Measurements from ENCODE around the gene BTG1.

- TF ChIP-seq, protein P1, sequence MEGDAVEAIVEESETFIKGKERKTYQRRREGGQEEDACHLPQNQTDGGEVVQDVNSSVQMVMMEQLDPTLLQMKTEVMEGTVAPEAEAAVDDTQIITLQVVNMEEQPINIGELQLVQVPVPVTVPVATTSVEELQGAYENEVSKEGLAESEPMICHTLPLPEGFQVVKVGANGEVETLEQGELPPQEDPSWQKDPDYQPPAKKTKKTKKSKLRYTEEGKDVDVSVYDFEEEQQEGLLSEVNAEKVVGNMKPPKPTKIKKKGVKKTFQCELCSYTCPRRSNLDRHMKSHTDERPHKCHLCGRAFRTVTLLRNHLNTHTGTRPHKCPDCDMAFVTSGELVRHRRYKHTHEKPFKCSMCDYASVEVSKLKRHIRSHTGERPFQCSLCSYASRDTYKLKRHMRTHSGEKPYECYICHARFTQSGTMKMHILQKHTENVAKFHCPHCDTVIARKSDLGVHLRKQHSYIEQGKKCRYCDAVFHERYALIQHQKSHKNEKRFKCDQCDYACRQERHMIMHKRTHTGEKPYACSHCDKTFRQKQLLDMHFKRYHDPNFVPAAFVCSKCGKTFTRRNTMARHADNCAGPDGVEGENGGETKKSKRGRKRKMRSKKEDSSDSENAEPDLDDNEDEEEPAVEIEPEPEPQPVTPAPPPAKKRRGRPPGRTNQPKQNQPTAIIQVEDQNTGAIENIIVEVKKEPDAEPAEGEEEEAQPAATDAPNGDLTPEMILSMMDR (IDR thresholded peaks at IDR 0.05): no peak
- TF ChIP-seq POLR2AphosphoS5 (IDR thresholded peaks at IDR 0.05) (no peak), POLR2A (IDR thresholded peaks at IDR 0.05) (no peak), EP300 (IDR thresholded peaks at IDR 0.05) (no peak)
These were observed 26.7 kb downstream of the BTG1 start for GRCh38 chr12:92118826-92119536.
